Measurements from ENCODE around the gene ENDOU.

Gene ENDOU

GRCh38 chr12:47742253-47742825 is 17.0 kb upstream of the ENDOU start:
- peak; percentile 55 to 79 for DNase-seq

- DNase-seq: peak; percentile 22 to 64
These were observed 16.0 kb upstream of the ENDOU start for GRCh38 chr12:47741340-47741703.

- DNase-seq: no peak
These were observed 15.5 kb upstream of the ENDOU start for GRCh38 chr12:47740606-47741339.

GRCh38 chr12:47739979-47740378 is 14.7 kb upstream of the ENDOU start:
- DNase-seq: no peak

- no peak for DNase-seq
These were observed 14.0 kb upstream of the ENDOU start for GRCh38 chr12:47739297-47739696.

GRCh38 chr12:47737936-47738594 is 12.8 kb upstream of the ENDOU start:
- DNase-seq: no peak

GRCh38 chr12:47736877-47737676 is 11.8 kb upstream of the ENDOU start:
- no peak for DNase-seq

GRCh38 chr12:47736216-47736615 is 10.9 kb upstream of the ENDOU start:
- no peak for DNase-seq

GRCh38 chr12:47735649-47736048 is 10.4 kb upstream of the ENDOU start:
- DNase-seq: no peak

- DNase-seq: no peak
These were observed 9.6 kb upstream of the ENDOU start for GRCh38 chr12:47734725-47735480.

- DNase-seq: no peak
These were observed 7.9 kb upstream of the ENDOU start for GRCh38 chr12:47733142-47733541.

GRCh38 chr12:47732504-47732903 is 7.2 kb upstream of the ENDOU start:
- DNase-seq: no peak

- no peak for DNase-seq
These were observed 6.4 kb upstream of the ENDOU start for GRCh38 chr12:47731723-47732122.

- no peak for DNase-seq
These were observed 5.1 kb upstream of the ENDOU start for GRCh38 chr12:47730341-47730744.

GRCh38 chr12:47729233-47729632 is 3.9 kb upstream of the ENDOU start:
- no peak for DNase-seq

GRCh38 chr12:47725893-47726292 is 603 bp upstream of the ENDOU start:
- no peak for DNase-seq

- no peak for DNase-seq
These were observed 2.2 kb downstream of the ENDOU start for GRCh38 chr12:47722941-47723631.

- no peak for DNase-seq
These were observed 3.0 kb downstream of the ENDOU start for GRCh38 chr12:47722136-47722834.

GRCh38 chr12:47721431-47721973 is 3.8 kb downstream of the ENDOU start:
- no peak for DNase-seq

- no peak for DNase-seq
These were observed 6.8 kb downstream of the ENDOU start for GRCh38 chr12:47718531-47718930.

Data from activated CD4-positive, alpha-beta T cell treated with anti-CD3 and anti-CD28 coated beads for 4 hours (primary cell).